ENCODE measurements around the gene FRAT1.

GRCh38 chr10:97328646-97329453 is 9.8 kb downstream of the FRAT1 start:
- no peak for TF ChIP-seq POLR2A (IDR thresholded peaks at IDR 0.05)
- TF ChIP-seq CTCF (IDR thresholded peaks at IDR 0.05) = no peak
